HEK293 (cell line): ENCODE results near the gene BOLL.

ENCODE experiments used
- EGR2 ChIP-seq: fragments of 450-650 bp; formaldehyde crosslinking; IDR thresholded peaks from 2 replicates; pipeline ENCODE4 v1.5.1; 2016; ENCODE audit warnings: low read depth, missing biosample characterization, missing genetic modification characterization
- GLIS2 ChIP-seq: fragments of 450-650 bp; formaldehyde crosslinking; IDR thresholded peaks from 2 replicates; pipeline ENCODE4 v1.5.1; 2016; ENCODE audit warnings: missing biosample characterization, missing genetic modification characterization
- HOXA7 ChIP-seq: sonication (generic); formaldehyde crosslinking; IDR thresholded peaks from 2 replicates; pipeline ENCODE4 v1.8.1; 2022; ENCODE audit warnings: missing genetic modification reagents, borderline replicate concordance
- HOXD13 ChIP-seq: sonication (generic); formaldehyde crosslinking; IDR thresholded peaks from 2 replicates; pipeline ENCODE4 v1.8.0; 2022; ENCODE audit warnings: missing genetic modification reagents, borderline replicate concordance
- KLF1 ChIP-seq: fragments of 450-650 bp; formaldehyde crosslinking; IDR thresholded peaks from 2 replicates; pipeline ENCODE4 v1.5.1; 2016; ENCODE audit warnings: missing biosample characterization, missing genetic modification characterization
- MEIS1 ChIP-seq: sonication (generic); formaldehyde crosslinking; IDR thresholded peaks from 2 replicates; pipeline ENCODE4 v1.8.1; 2022; ENCODE audit warnings: missing genetic modification reagents, mild to moderate bottlenecking, borderline replicate concordance
- MYNN ChIP-seq: fragments of 450-650 bp; formaldehyde crosslinking; IDR thresholded peaks from 2 replicates; pipeline ENCODE4 v1.5.1; 2016; ENCODE audit warnings: missing biosample characterization, missing genetic modification characterization, borderline replicate concordance
- OVOL3 ChIP-seq: fragments of 450-650 bp; formaldehyde crosslinking; IDR thresholded peaks from 2 replicates; pipeline ENCODE4 v1.5.1; 2016; ENCODE audit warnings: missing biosample characterization, missing genetic modification characterization
- PRDM1 ChIP-seq: fragments of 450-650 bp; formaldehyde crosslinking; IDR thresholded peaks from 2 replicates; pipeline ENCODE4; 2016; ENCODE audit warnings: missing biosample characterization, missing genetic modification characterization
- SETDB1 ChIP-seq: IDR thresholded peaks from one replicate; pipeline ENCODE4 v1.6.1; 2017; ENCODE audit warnings: mild to moderate bottlenecking, low read length, moderate library complexity, mixed read lengths; ENCODE audit not compliant: insufficient read length
- ZBTB48 ChIP-seq: fragments of 450-650 bp; formaldehyde crosslinking; IDR thresholded peaks from 2 replicates; pipeline ENCODE4 v1.5.1; 2016; ENCODE audit warnings: missing biosample characterization, missing genetic modification characterization
- ZNF184 ChIP-seq: fragments of 450-650 bp; IDR thresholded peaks from 2 replicates; pipeline ENCODE4 v1.5.1; 2018; ENCODE audit warnings: missing biosample characterization, mild to moderate bottlenecking, missing genetic modification characterization
- ZNF350 ChIP-seq: fragments of 450-650 bp; formaldehyde crosslinking; IDR thresholded peaks from 2 replicates; pipeline ENCODE4 v1.5.0; 2017; ENCODE audit warnings: missing biosample characterization, mild to moderate bottlenecking, missing genetic modification characterization
- ZNF510 ChIP-seq: fragments of 450-650 bp; formaldehyde crosslinking; IDR thresholded peaks from 2 replicates; pipeline ENCODE4 v1.5.1; 2018; ENCODE audit warnings: mild to moderate bottlenecking, missing genetic modification characterization, missing biosample characterization; ENCODE audit not compliant: insufficient replicate concordance
- ZNF514 ChIP-seq: fragments of 450-650 bp; formaldehyde crosslinking; IDR thresholded peaks from 2 replicates; pipeline ENCODE4 v1.5.1; 2016; ENCODE audit warnings: missing biosample characterization, missing genetic modification characterization
- ZNF544 ChIP-seq: fragments of 450-650 bp; formaldehyde crosslinking; IDR thresholded peaks from 2 replicates; pipeline ENCODE4 v1.5.0; 2017; ENCODE audit warnings: missing biosample characterization, missing genetic modification characterization
- ZNF561 ChIP-seq: fragments of 450-650 bp; IDR thresholded peaks from 2 replicates; pipeline ENCODE4 v1.5.1; 2018; ENCODE audit warnings: missing biosample characterization, missing genetic modification characterization, borderline replicate concordance
- ZNF610 ChIP-seq: fragments of 450-650 bp; formaldehyde crosslinking; IDR thresholded peaks from 2 replicates; pipeline ENCODE4 v1.5.1; 2016; ENCODE audit warnings: missing biosample characterization, missing genetic modification characterization, borderline replicate concordance
- ZNF660 ChIP-seq: fragments of 450-650 bp; IDR thresholded peaks from 2 replicates; pipeline ENCODE4 v1.5.1; 2018; ENCODE audit warnings: missing biosample characterization, mild to moderate bottlenecking, missing genetic modification characterization
- ZNF777 ChIP-seq: fragments of 450-650 bp; formaldehyde crosslinking; IDR thresholded peaks from 2 replicates; pipeline ENCODE4 v1.5.1; 2017; ENCODE audit warnings: missing biosample characterization, missing genetic modification characterization, borderline replicate concordance
- TF ChIP-seq, protein P1 (sequence below): fragments of 450-650 bp; formaldehyde crosslinking; IDR thresholded peaks from 2 replicates; pipeline ENCODE4 v1.5.1; 2016; ENCODE audit warnings: missing biosample characterization, missing genetic modification characterization, borderline replicate concordance
- TF ChIP-seq, protein P2 (sequence below): fragments of 450-650 bp; formaldehyde crosslinking; IDR thresholded peaks from 2 replicates; pipeline ENCODE4 v1.5.1; 2016; ENCODE audit warnings: missing biosample characterization, missing genetic modification characterization
- TF ChIP-seq, protein P3 (sequence below): fragments of 450-650 bp; formaldehyde crosslinking; IDR thresholded peaks from 2 replicates; pipeline ENCODE4 v1.5.1; 2016; ENCODE audit warnings: missing biosample characterization, missing genetic modification characterization
- TF ChIP-seq, protein P4 (sequence below): fragments of 450-650 bp; formaldehyde crosslinking; IDR thresholded peaks from 2 replicates; pipeline ENCODE4 v1.5.1; 2017; ENCODE audit warnings: missing biosample characterization, missing genetic modification characterization
- TF ChIP-seq, protein P5 (sequence below): fragments of 450-650 bp; formaldehyde crosslinking; IDR thresholded peaks from 2 replicates; pipeline ENCODE4 v1.5.1; 2017; ENCODE audit warnings: missing biosample characterization, missing genetic modification characterization
- TF ChIP-seq, protein P6 (sequence below): fragments of 450-650 bp; formaldehyde crosslinking; IDR thresholded peaks from 2 replicates; pipeline ENCODE4 v1.5.1; 2017; ENCODE audit warnings: missing biosample characterization, missing genetic modification characterization
- TF ChIP-seq, protein P7 (sequence below): fragments of 450-650 bp; formaldehyde crosslinking; IDR thresholded peaks from 2 replicates; pipeline ENCODE4 v1.5.1; 2016; ENCODE audit warnings: missing biosample characterization, missing genetic modification characterization, low read depth

BOLL gene

DNA sequence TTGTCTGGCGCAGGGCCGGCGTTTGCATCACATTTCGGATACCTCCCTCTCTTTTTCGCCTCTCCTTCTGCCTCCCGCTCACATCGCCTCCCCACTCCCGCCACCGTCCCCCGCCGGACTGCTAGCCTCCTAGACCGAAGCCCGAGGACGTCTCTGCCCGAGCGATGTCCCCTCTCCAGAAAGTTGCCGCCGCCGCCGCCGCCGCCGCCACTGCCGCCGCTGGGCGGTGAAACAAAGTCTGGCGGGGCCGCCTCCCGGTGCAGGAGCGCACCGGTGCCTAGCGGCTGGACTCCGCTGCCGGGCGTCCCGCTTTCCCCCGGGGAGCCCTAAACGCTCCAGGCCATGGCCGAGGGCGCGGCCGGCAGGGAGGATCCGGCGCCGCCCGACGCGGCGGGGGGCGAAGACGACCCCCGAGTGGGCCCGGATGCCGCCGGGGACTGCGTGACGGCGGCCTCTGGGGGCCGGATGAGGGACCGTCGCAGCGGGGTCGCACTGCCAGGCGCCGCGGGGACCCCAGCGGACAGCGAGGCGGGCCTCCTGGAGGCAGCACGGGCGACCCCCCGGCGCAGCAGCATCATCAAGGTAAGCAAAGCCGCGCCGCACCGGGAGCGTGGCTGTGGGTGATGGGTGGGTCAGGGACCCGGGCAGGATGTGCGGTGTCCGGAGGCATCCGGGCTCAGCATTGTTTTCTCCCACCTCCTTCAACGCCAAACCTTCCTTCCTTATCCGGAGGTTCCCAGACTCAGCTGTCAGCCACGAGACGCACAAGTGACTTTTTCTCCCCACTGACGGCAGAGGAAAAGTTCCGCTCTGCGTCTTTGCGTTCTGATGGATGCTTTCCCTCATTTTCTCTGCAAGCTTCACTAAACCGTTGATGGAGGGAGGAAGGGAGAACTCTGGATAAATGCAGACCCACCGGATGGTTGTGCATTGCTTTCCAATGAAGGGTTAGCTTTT lies 19.9 kb upstream of the BOLL start (continued):
- TF ChIP-seq, protein P1, sequence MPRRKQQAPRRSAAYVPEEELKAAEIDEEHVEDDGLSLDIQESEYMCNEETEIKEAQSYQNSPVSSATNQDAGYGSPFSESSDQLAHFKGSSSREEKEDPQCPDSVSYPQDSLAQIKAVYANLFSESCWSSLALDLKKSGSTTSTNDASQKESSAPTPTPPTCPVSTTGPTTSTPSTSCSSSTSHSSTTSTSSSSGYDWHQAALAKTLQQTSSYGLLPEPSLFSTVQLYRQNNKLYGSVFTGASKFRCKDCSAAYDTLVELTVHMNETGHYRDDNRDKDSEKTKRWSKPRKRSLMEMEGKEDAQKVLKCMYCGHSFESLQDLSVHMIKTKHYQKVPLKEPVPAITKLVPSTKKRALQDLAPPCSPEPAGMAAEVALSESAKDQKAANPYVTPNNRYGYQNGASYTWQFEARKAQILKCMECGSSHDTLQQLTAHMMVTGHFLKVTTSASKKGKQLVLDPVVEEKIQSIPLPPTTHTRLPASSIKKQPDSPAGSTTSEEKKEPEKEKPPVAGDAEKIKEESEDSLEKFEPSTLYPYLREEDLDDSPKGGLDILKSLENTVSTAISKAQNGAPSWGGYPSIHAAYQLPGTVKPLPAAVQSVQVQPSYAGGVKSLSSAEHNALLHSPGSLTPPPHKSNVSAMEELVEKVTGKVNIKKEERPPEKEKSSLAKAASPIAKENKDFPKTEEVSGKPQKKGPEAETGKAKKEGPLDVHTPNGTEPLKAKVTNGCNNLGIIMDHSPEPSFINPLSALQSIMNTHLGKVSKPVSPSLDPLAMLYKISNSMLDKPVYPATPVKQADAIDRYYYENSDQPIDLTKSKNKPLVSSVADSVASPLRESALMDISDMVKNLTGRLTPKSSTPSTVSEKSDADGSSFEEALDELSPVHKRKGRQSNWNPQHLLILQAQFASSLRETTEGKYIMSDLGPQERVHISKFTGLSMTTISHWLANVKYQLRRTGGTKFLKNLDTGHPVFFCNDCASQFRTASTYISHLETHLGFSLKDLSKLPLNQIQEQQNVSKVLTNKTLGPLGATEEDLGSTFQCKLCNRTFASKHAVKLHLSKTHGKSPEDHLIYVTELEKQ: no peak
- TF ChIP-seq EGR2 (tag by site-specific recombination) (no peak), ZNF514 (tag by site-specific recombination) (no peak), ZNF184 (no peak), HOXA7 (CRISPR knock-in tag) (no peak), ZNF510 (tag by site-specific recombination) (no peak), ZNF544 (tag by site-specific recombination) (no peak), ZNF561 (tag by site-specific recombination) (no peak), ZNF660 (tag by site-specific recombination) (0 out of 2 replicates have a peak, but pooled peaks have one; percentile 4), GLIS2 (peak; percentile 70), SETDB1 (no peak), ZBTB48 (0 out of 2 replicates have a peak, but pooled peaks have one; percentile 36), MEIS1 (CRISPR knock-in tag) (no peak), ZNF610 (tag by site-specific recombination) (no peak), HOXD13 (CRISPR knock-in tag) (no peak), ZNF777 (tag by site-specific recombination) (peak; percentile 68; the same call in 1 of the 2 replicates), MYNN (no peak), PRDM1 (tag by site-specific recombination) (peak; percentile 86), KLF1 (tag by site-specific recombination) (no peak), ZNF350 (no peak), OVOL3 (tag by site-specific recombination) (no peak)
- TF ChIP-seq, protein P2, sequence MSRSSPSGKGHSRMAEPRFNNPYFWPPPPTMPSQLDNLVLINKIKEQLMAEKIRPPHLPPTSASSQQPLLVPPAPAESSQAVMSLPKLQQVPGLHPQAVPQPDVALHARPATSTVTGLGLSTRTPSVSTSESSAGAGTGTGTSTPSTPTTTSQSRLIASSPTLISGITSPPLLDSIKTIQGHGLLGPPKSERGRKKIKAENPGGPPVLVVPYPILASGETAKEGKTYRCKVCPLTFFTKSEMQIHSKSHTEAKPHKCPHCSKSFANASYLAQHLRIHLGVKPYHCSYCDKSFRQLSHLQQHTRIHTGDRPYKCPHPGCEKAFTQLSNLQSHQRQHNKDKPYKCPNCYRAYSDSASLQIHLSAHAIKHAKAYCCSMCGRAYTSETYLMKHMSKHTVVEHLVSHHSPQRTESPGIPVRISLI (tag by site-specific recombination): no peak
- TF ChIP-seq, protein P3, sequence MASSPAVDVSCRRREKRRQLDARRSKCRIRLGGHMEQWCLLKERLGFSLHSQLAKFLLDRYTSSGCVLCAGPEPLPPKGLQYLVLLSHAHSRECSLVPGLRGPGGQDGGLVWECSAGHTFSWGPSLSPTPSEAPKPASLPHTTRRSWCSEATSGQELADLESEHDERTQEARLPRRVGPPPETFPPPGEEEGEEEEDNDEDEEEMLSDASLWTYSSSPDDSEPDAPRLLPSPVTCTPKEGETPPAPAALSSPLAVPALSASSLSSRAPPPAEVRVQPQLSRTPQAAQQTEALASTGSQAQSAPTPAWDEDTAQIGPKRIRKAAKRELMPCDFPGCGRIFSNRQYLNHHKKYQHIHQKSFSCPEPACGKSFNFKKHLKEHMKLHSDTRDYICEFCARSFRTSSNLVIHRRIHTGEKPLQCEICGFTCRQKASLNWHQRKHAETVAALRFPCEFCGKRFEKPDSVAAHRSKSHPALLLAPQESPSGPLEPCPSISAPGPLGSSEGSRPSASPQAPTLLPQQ (tag by site-specific recombination): 0 out of 2 replicates have a peak, but pooled peaks have one; percentile 31
- TF ChIP-seq, protein P4, sequence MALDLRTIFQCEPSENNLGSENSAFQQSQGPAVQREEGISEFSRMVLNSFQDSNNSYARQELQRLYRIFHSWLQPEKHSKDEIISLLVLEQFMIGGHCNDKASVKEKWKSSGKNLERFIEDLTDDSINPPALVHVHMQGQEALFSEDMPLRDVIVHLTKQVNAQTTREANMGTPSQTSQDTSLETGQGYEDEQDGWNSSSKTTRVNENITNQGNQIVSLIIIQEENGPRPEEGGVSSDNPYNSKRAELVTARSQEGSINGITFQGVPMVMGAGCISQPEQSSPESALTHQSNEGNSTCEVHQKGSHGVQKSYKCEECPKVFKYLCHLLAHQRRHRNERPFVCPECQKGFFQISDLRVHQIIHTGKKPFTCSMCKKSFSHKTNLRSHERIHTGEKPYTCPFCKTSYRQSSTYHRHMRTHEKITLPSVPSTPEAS (tag by site-specific recombination): no peak
- TF ChIP-seq, protein P5, sequence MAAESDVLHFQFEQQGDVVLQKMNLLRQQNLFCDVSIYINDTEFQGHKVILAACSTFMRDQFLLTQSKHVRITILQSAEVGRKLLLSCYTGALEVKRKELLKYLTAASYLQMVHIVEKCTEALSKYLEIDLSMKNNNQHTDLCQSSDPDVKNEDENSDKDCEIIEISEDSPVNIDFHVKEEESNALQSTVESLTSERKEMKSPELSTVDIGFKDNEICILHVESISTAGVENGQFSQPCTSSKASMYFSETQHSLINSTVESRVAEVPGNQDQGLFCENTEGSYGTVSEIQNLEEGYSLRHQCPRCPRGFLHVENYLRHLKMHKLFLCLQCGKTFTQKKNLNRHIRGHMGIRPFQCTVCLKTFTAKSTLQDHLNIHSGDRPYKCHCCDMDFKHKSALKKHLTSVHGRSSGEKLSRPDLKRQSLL: no peak
- TF ChIP-seq, protein P6, sequence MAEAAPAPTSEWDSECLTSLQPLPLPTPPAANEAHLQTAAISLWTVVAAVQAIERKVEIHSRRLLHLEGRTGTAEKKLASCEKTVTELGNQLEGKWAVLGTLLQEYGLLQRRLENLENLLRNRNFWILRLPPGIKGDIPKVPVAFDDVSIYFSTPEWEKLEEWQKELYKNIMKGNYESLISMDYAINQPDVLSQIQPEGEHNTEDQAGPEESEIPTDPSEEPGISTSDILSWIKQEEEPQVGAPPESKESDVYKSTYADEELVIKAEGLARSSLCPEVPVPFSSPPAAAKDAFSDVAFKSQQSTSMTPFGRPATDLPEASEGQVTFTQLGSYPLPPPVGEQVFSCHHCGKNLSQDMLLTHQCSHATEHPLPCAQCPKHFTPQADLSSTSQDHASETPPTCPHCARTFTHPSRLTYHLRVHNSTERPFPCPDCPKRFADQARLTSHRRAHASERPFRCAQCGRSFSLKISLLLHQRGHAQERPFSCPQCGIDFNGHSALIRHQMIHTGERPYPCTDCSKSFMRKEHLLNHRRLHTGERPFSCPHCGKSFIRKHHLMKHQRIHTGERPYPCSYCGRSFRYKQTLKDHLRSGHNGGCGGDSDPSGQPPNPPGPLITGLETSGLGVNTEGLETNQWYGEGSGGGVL (tag by site-specific recombination): peak; percentile 68
- TF ChIP-seq, protein P7, sequence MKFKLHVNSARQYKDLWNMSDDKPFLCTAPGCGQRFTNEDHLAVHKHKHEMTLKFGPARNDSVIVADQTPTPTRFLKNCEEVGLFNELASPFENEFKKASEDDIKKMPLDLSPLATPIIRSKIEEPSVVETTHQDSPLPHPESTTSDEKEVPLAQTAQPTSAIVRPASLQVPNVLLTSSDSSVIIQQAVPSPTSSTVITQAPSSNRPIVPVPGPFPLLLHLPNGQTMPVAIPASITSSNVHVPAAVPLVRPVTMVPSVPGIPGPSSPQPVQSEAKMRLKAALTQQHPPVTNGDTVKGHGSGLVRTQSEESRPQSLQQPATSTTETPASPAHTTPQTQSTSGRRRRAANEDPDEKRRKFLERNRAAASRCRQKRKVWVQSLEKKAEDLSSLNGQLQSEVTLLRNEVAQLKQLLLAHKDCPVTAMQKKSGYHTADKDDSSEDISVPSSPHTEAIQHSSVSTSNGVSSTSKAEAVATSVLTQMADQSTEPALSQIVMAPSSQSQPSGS (tag by site-specific recombination): no peak
